H1 (cell line): Measurements from ENCODE around the gene ZFYVE27. TPM values are rescaled to one million over a fixed set of nuclear protein-coding genes. Genes with fewer than 3 reads are reported as not detected.

ENCODE experiments used
- CTCF ChIA-PET: fragments of 300-600 bp; sonication (Branson Sonifier 250); formaldehyde crosslinking; loops from one replicate; lab custom pipeline; 2021; ENCODE audit not compliant: partially characterized antibody; lab: Charles Lee
- POLR2A ChIA-PET: fragments of 300-600 bp; sonication (Branson Sonifier 250); formaldehyde crosslinking; loops from one replicate; lab custom pipeline; 2021; ENCODE audit warnings: inconsistent platforms; ENCODE audit not compliant: partially characterized antibody; lab: Charles Lee
- DNase-seq, 2 experiments: peaks; one replicate each; pipeline versions ENCODE4 v3.0.0 to v3.0.0-alpha.2; 2010 to 2022; ENCODE audit warnings: low spot score in 2 of 2, low read depth in 1 of 2, mixed read lengths in 1 of 2
- FAIRE-seq: peaks from 2 replicates; lab custom pipeline; 2011; peaks lifted over from hg19 to GRCh38; lab: Jason Lieb, UNC
- H2AFZ ChIP-seq: 2 replicates; pipeline ENCODE4 v1.8.1; 2012; ENCODE audit warnings: low read length, inconsistent platforms
- H2AK5ac ChIP-seq: 2 replicates; pipeline ENCODE4 v1.6.1; 2013; ENCODE audit warnings: low read depth, low read length
- H2BK120ac ChIP-seq: replicated peaks from 2 replicates; pipeline ENCODE3; 2013; ENCODE audit warnings: low read depth, low read length, inconsistent platforms
- H2BK12ac ChIP-seq: 2 replicates; pipeline ENCODE4 v1.6.1; 2013; ENCODE audit warnings: low read depth, low read length
- H2BK15ac ChIP-seq: 2 replicates; pipeline ENCODE4 v1.6.1; 2013; ENCODE audit warnings: low read length
- H2BK20ac ChIP-seq: 2 replicates; pipeline ENCODE4 v1.6.1; 2013; ENCODE audit warnings: low read length
- H2BK5ac ChIP-seq: 2 replicates; pipeline ENCODE4 v1.6.1; 2013; ENCODE audit warnings: low read depth, low read length
- H3K14ac ChIP-seq: 2 replicates; pipeline ENCODE4 v1.6.1; 2013; ENCODE audit warnings: inconsistent platforms; ENCODE audit not compliant: insufficient read length
- H3K18ac ChIP-seq: 2 replicates; pipeline ENCODE4 v1.6.1; 2013; ENCODE audit warnings: low read length; ENCODE audit errors: extremely low read depth
- H3K23ac ChIP-seq: 2 replicates; pipeline ENCODE4 v1.6.1; 2013; ENCODE audit warnings: inconsistent platforms; ENCODE audit not compliant: insufficient read length
- H3K23me2 ChIP-seq: 2 replicates; pipeline ENCODE4 v1.6.1; 2013; ENCODE audit warnings: low read depth, low read length
- H3K27ac ChIP-seq: 2 replicates; pipeline ENCODE4 v1.6.1; 2011; ENCODE audit warnings: low read depth, low read length, inconsistent platforms
- H3K27me3 ChIP-seq, 4 experiments: replicated peaks in 1 of 4; 1 replicate in 1 of 4; 2 replicates in 3 of 4; pipeline versions ENCODE4 v1.6.1 to v1.8.1; 2011 to 2013; ENCODE audit warnings: low read length in 3 of 4, mild to moderate bottlenecking in 3 of 4, inconsistent platforms in 2 of 4, mixed read lengths in 2 of 4, moderate library complexity in 1 of 4; ENCODE audit not compliant: control insufficient read depth in 3 of 4, insufficient read depth in 3 of 4; ENCODE audit errors: extremely low read depth in 1 of 4
- H3K36me3 ChIP-seq, 4 experiments: 2 replicates each; pipeline versions ENCODE4 v1.6.1 to v1.8.1; 2011 to 2013; ENCODE audit warnings: mild to moderate bottlenecking in 4 of 4, low read length in 3 of 4, moderate library complexity in 2 of 4, control low read depth in 1 of 4, inconsistent platforms in 1 of 4; ENCODE audit not compliant: insufficient read depth in 4 of 4, control insufficient read depth in 2 of 4
- H3K4ac ChIP-seq: replicated peaks from 2 replicates; pipeline ENCODE3; 2013; ENCODE audit warnings: low read length, low read depth, mixed read lengths, inconsistent platforms; ENCODE audit not compliant: insufficient read length
- H3K4me1 ChIP-seq, 4 experiments: replicated peaks in 1 of 4; 1 replicate in 1 of 4; 2 replicates in 3 of 4; pipeline versions ENCODE4 v1.6.1 to v1.8.1; 2011 to 2013; ENCODE audit warnings: low read length in 3 of 4, inconsistent platforms in 2 of 4, mixed read lengths in 1 of 4; ENCODE audit not compliant: insufficient read depth in 4 of 4, control insufficient read depth in 3 of 4
- H3K4me2 ChIP-seq, 2 experiments: 2 replicates each; pipeline versions ENCODE4 v1.6.1 to v1.8.1; 2011 to 2013; ENCODE audit warnings: low read depth in 2 of 2, low read length in 2 of 2, control low read depth in 1 of 2, inconsistent platforms in 1 of 2, mild to moderate bottlenecking in 1 of 2; ENCODE audit not compliant: insufficient read depth in 1 of 2
- H3K4me3 ChIP-seq, 4 experiments: fragments of 200-600, 300-600 bp in 1 of 4; sonication (generic), shearing (Covaris generic), sonication (Bioruptor Twin) in 1 of 4; 2 replicates each; pipeline versions ENCODE4 v1.5.1 to v1.8.1; 2011 to 2016; ENCODE audit warnings: low read length in 4 of 4, low read depth in 3 of 4, control low read depth in 2 of 4, inconsistent platforms in 2 of 4, mild to moderate bottlenecking in 2 of 4, mixed read lengths in 1 of 4, moderate library complexity in 1 of 4; ENCODE audit not compliant: insufficient read depth in 2 of 4; ENCODE audit errors: extremely low read depth in 1 of 4
- H3K56ac ChIP-seq: replicated peaks from 2 replicates; pipeline ENCODE3; 2013; ENCODE audit warnings: low read depth, mild to moderate bottlenecking, mixed read lengths, low read length, inconsistent platforms; ENCODE audit not compliant: insufficient read length
- H3K79me1 ChIP-seq: 2 replicates; pipeline ENCODE4 v1.6.1; 2013; ENCODE audit warnings: low read depth, low read length, control low read depth
- H3K79me2 ChIP-seq, 2 experiments: 2 replicates each; pipeline versions ENCODE4 v1.6.1 to v1.8.1; 2012 to 2013; ENCODE audit warnings: low read length in 2 of 2, mild to moderate bottlenecking in 2 of 2, inconsistent platforms in 1 of 2; ENCODE audit not compliant: insufficient read depth in 2 of 2, control insufficient read depth in 1 of 2
- H3K9ac ChIP-seq, 4 experiments: replicated peaks in 1 of 4; 1 replicate in 1 of 4; 2 replicates in 3 of 4; pipeline versions ENCODE4 v1.6.1 to v1.8.1; 2011 to 2013; ENCODE audit warnings: low read depth in 3 of 4, low read length in 3 of 4, control low read depth in 2 of 4, mild to moderate bottlenecking in 2 of 4, moderate library complexity in 2 of 4, inconsistent platforms in 1 of 4; ENCODE audit errors: extremely low read depth in 1 of 4
- H3K9me3 ChIP-seq, 2 experiments: 2 replicates each; pipeline versions ENCODE4 v1.6.1 to v1.8.1; 2012 to 2013; ENCODE audit warnings: mild to moderate bottlenecking in 2 of 2, moderate library complexity in 2 of 2, control low read depth in 1 of 2, inconsistent platforms in 1 of 2, low read depth in 1 of 2, low read length in 1 of 2, mixed read lengths in 1 of 2; ENCODE audit not compliant: insufficient read depth in 2 of 2
- H4K20me1 ChIP-seq, 2 experiments: replicated peaks in 1 of 2; 2 replicates each; pipeline versions ENCODE3 to v1.8.1; 2011 to 2013; ENCODE audit warnings: inconsistent platforms in 2 of 2, low read length in 2 of 2, mild to moderate bottlenecking in 1 of 2; ENCODE audit not compliant: insufficient read depth in 2 of 2, control insufficient read depth in 1 of 2
- H4K5ac ChIP-seq: 2 replicates; pipeline ENCODE4 v1.6.1; 2013; ENCODE audit warnings: low read length, low read depth, mixed read lengths, inconsistent platforms; ENCODE audit not compliant: insufficient read length
- H4K8ac ChIP-seq: 2 replicates; pipeline ENCODE4 v1.8.0; 2013; ENCODE audit warnings: mild to moderate bottlenecking, moderate library complexity, low read length, inconsistent platforms; ENCODE audit not compliant: insufficient read depth; ENCODE audit errors: extremely low read depth
- H4K91ac ChIP-seq: replicated peaks from 2 replicates; pipeline ENCODE3; 2013; ENCODE audit warnings: low read length, mixed read lengths, inconsistent platforms; ENCODE audit not compliant: insufficient read length
- ASH2L ChIP-seq: fragments of 200-600, 300-600 bp; sonication (generic); IDR thresholded peaks from one replicate; pipeline ENCODE4 v1.7.1; 2017; ENCODE audit warnings: low read length
- CHD2 ChIP-seq: IDR thresholded peaks from 2 replicates; pipeline ENCODE4 v1.6.1; 2012; ENCODE audit warnings: low read length, improper control_type of control experiment
- E2F6 ChIP-seq: IDR thresholded peaks from 2 replicates; pipeline ENCODE4 v1.6.1; 2012; ENCODE audit warnings: inconsistent platforms
- FOSL1 ChIP-seq: IDR thresholded peaks from 2 replicates; pipeline ENCODE4 v1.6.1; 2011; ENCODE audit warnings: mild to moderate bottlenecking, low read depth, low read length, moderate library complexity; ENCODE audit not compliant: insufficient read depth
- MAX ChIP-seq: IDR thresholded peaks from 2 replicates; pipeline ENCODE4 v1.6.1; 2012; ENCODE audit warnings: inconsistent platforms
- SIN3A ChIP-seq, 2 experiments: IDR thresholded peaks in 1 of 2; conservative IDR thresholded peaks in 1 of 2; 2 replicates each; pipeline ENCODE4 v1.6.1; 2011 to 2012; ENCODE audit warnings: low read length in 2 of 2, improper control_type of control experiment in 1 of 2, low read depth in 1 of 2, mild to moderate bottlenecking in 1 of 2
- SP1 ChIP-seq: IDR thresholded peaks from 2 replicates; pipeline ENCODE4 v1.6.1; 2011; ENCODE audit warnings: low read depth, low read length
- SUZ12 ChIP-seq: fragments of 200-600 bp; sonication (generic); IDR thresholded peaks from 2 replicates; pipeline ENCODE4 v1.6.1; 2012; ENCODE audit warnings: mild to moderate bottlenecking, inconsistent platforms, low read length, moderate library complexity, mixed read lengths
- TAF1 ChIP-seq: IDR thresholded peaks from 2 replicates; pipeline ENCODE4 v1.6.1; 2011; ENCODE audit warnings: mild to moderate bottlenecking, low read depth, low read length
- TEAD4 ChIP-seq: IDR thresholded peaks from 2 replicates; pipeline ENCODE4 v1.6.1; 2012; ENCODE audit warnings: low read depth, low read length, inconsistent platforms, mixed read lengths
- WGBS, 2 experiments: shearing (Covaris generic) in 1 of 2; methylation state at CpG; one replicate each; pipeline versions ENCODE4 v1.1.6 to v1.1.7; 2013 to 2015; ENCODE audit warnings: low lambda C conversion rate in 2 of 2, mixed read lengths in 2 of 2, inconsistent platforms in 1 of 2, low coverage in 1 of 2, missing lambda C conversion rate in 1 of 2; ENCODE audit not compliant: insufficient replicate concordance in 2 of 2, insufficient coverage in 1 of 2, insufficient read length in 1 of 2; ENCODE audit errors: extremely low coverage in 1 of 2, missing lambda C conversion rate in 1 of 2; 5-methylcytosine and 5-hydroxymethylcytosine counted together
- polyA plus RNA-seq, 7 experiments: library from polyadenylated mRNA; depleted of rRNA in 3 of 7; stranded (reverse) in 5 of 7; unstranded in 2 of 7; fragments of >200 nt in 5 of 7; fragments of 200-250 nt in 2 of 7; gene quantifications; 1 replicate in 5 of 7; 2 replicates in 1 of 7; 4 replicates in 1 of 7; pipeline versions ENCODE4 v1.2.1 to v1.2.3, GENCODE V29; 2011 to 2013; ENCODE audit warnings: missing spikeins in 2 of 7, mixed read lengths in 2 of 7
- total RNA-seq: library from RNA; stranded (reverse); fragmentation: NEBNext Ultra II Directional; extraction: Animal tissue kit (Norgen Biotek cat#: 25700); gene quantifications from 2 replicates; pipeline ENCODE4 v1.2.1, GENCODE V29; 2021
- TF ChIP-seq, protein P1 (sequence below): IDR thresholded peaks from 2 replicates; pipeline ENCODE4 v1.6.1; 2011; ENCODE audit warnings: low read depth, mild to moderate bottlenecking, low read length; ENCODE audit not compliant: insufficient read depth

The ZFYVE27 gene
- total and polyA plus RNA-seq, 2 of the 8 experiments (the other 6 are each of a cell fraction or from before 2014, with no cell fraction given) = 16.6 to 19.8 TPM

DNA sequence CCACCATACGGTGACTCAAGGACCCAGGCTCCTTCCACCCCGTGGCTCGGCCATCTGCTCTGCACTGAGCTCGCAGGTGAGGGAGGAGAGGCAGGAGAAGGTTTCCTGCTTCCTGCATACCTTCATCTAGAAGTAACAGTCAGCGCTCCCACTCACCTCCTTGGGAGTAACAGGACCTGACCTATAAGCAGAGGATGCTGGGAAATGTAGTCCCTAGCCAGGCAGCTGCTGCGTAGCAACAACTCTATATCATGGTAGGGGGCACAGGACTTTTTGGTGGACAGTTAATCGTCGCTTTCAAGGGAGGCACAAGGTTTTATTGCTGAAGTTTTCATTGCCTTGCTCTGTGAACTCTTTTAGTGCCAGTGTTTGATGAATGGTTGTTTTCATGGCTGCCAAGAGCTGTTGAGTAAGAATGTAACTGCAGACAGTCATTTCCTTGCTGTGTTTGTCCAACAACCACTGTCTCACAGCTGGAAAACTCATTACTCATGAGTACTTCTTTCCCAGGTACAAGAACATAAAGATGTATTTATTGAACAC, 10.2 kb upstream of the ZFYVE27 start:
- H2BK5ac ChIP-seq = no peak overlapping the region
- H3K79me2 ChIP-seq = no peaks in the 10 kb centered on the region
- no peaks in the 10 kb centered on the region for H3K4me1 ChIP-seq
- no peak overlapping the region for H3K18ac ChIP-seq
- CTCF ChIA-PET = interaction anchor here (0.6 to 15.1 kb wide), 8 partner anchors 9 to 317 kb away, joined by 3 to 773 read pairs (median 6); partner anchors contain the start of genes MARVELD1 and ZFYVE27
- H2AFZ ChIP-seq = peak overlapping the region; percentile 66; the same call in 1 of the 2 replicates
- no peak overlapping the region for H3K23ac ChIP-seq
- no peak overlapping the region for H4K5ac ChIP-seq
- H3K9me3 ChIP-seq = no peaks in the 10 kb centered on the region
- H3K4me3 ChIP-seq = peak overlapping the region in 3 of 4 experiments; percentile 4 to 39 (median 23); a peak in 3 of 8 replicates
- H3K4me2 ChIP-seq = peak overlapping the region; percentile 38 to 55; a peak in 3 of 4 replicates
- no peak overlapping the region for H3K4ac ChIP-seq
- 34% methylated on average over 8 of the region's 8 CpGs; no CpG with 5 or more reads in 1 of the 2 experiments for WGBS, 2 experiments
- H2BK15ac ChIP-seq = no peak overlapping the region
- no peak overlapping the region for H3K56ac ChIP-seq
- H2BK120ac ChIP-seq = no peak overlapping the region
- no peaks in the 10 kb centered on the region for H3K36me3 ChIP-seq
- H2BK20ac ChIP-seq = no peak overlapping the region
- no peaks in the 10 kb centered on the region for H4K20me1 ChIP-seq
- no peak overlapping the region for H3K27ac ChIP-seq
- H3K23me2 ChIP-seq = no peaks in the 10 kb centered on the region
- DNase-seq = no peak
- H3K27me3 ChIP-seq = no peaks in the 10 kb centered on the region
- no peak overlapping the region for H2AK5ac ChIP-seq
- no peak overlapping the region for H3K9ac ChIP-seq
- no peak overlapping the region for H3K14ac ChIP-seq
- peak; percentile 87 for FAIRE-seq
- H4K8ac ChIP-seq = peak overlapping the region; percentile 88
- no peak overlapping the region for H2BK12ac ChIP-seq
- no peaks in the 10 kb centered on the region for H3K79me1 ChIP-seq
- POLR2A ChIA-PET = interaction anchor here (1.1 to 15.1 kb wide), 4 partner anchors 10 to 43 kb away, joined by 3 to 234 read pairs (median 11); partner anchors contain the start of genes AVPI1, MARVELD1 and ZFYVE27
- peak overlapping the region; percentile 5 for H4K91ac ChIP-seq
- TF ChIP-seq SIN3A (conservative IDR thresholded peaks at IDR 0.05 in 1 of 2, IDR thresholded peaks at IDR 0.05 in 1 of 2; ENCODE audit: low read depth in 1 of 2, low read length in 2 of 2) = peak in 1 of 2 experiments; percentile 58; a peak in 1 of 4 replicates
- TF ChIP-seq SP1 = 0 out of 2 replicates have a peak, but pooled peaks have one; percentile 4
- peak; percentile 69 for TF ChIP-seq MAX
- no peak for TF ChIP-seq SUZ12
- TF ChIP-seq CHD2 = 0 out of 2 replicates have a peak, but pooled peaks have one; percentile 31
- TF ChIP-seq FOSL1 = no peak
- TF ChIP-seq TEAD4 = 0 out of 2 replicates have a peak, but pooled peaks have one; percentile 55
- TF ChIP-seq, protein P1, sequence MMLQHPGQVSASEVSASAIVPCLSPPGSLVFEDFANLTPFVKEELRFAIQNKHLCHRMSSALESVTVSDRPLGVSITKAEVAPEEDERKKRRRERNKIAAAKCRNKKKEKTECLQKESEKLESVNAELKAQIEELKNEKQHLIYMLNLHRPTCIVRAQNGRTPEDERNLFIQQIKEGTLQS = no peak
- peak; percentile 55 for TF ChIP-seq ASH2L
- peak; percentile 30; the same call in 1 of the 2 replicates for TF ChIP-seq E2F6
- peak; percentile 68; the same call in 1 of the 2 replicates for TF ChIP-seq TAF1
